ENCODE data around the gene RBKS.

The RBKS gene

GRCh38 chr2:27803046-27803445 lies 87.1 kb downstream of the RBKS start:
- no peak overlapping the region for H3K4me3 Mint-ChIP-seq
- peaks cover 57% of the 10 kb centered on the region for H3K4me1 Mint-ChIP-seq (ENCODE audit: low read depth)
- H3K36me3 Mint-ChIP-seq (ENCODE audit: low read depth), result no peaks in the 10 kb centered on the region
- intact Hi-C loops (cut with micrococcal nuclease), result no loop called here
- H3K9me3 Mint-ChIP-seq, result peaks cover 8% of the 10 kb centered on the region
- no peaks in the 10 kb centered on the region for H3K27me3 Mint-ChIP-seq
- H3K27ac Mint-ChIP-seq, result no peak overlapping the region

DNA sequence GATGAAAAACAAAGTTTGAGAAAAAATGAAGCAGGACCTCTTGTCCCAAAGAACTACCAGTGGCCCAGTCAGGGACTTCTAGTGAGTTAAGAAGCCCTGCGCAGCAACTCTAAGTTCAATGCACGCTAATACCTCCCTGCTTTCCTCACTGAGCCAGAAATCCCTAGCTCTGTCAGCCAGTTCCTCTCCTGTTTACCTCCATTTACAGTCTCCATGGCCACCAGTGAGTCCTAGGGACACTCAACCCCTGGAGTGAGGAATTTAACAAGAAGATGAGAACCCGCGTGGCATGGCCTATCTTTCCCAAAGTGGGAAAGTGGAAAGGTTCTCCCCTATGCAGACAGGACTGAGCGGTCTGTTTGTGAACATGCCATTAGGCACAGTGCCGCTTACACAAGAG lies 87.6 kb downstream of the RBKS start:
- Mint-ChIP-seq H3K36me3 (ENCODE audit: low read depth) (no peaks in the 10 kb centered on the region), H3K9me3 (peaks cover 8% of the 10 kb centered on the region)

GRCh38 chr2:27800856-27801255 lies 89.3 kb downstream of the RBKS start:
- peaks cover 8% of the 10 kb centered on the region for H3K9me3 Mint-ChIP-seq
- no peak overlapping the region for H3K27ac Mint-ChIP-seq
- intact Hi-C loops (cut with micrococcal nuclease), result no loop called here
- no peaks in the 10 kb centered on the region for H3K27me3 Mint-ChIP-seq
- H3K36me3 Mint-ChIP-seq (ENCODE audit: low read depth), result no peaks in the 10 kb centered on the region
- peaks cover 68% of the 10 kb centered on the region for H3K4me1 Mint-ChIP-seq (ENCODE audit: low read depth)
- H3K4me3 Mint-ChIP-seq, result no peak overlapping the region

More for the DNA sequence above, 87.6 kb downstream of the RBKS start:
- Mint-ChIP-seq H3K4me1 (ENCODE audit: low read depth) (peaks cover 56% of the 10 kb centered on the region), H3K27me3 (no peaks in the 10 kb centered on the region), H3K27ac (no peak overlapping the region), H3K4me3 (no peak overlapping the region)
- intact Hi-C loops (cut with micrococcal nuclease), result no loop called here

DNA sequence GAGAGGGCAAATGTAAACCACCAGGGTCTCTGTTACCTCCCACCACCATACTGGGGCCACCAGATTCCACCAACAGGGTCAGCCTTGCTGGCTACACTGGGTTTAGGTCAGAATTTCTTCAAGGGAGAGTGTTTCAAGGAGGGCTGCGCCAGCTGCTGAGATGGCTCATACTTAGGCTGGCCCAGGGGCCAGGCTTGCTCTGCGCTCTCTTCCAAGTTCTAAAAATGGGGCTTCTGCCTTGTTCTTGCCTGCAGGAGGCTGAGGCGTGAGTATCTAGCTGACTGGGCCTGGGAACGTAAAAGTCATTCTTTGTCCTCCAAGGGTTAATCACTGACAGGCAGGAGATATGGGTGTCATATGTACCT lies 90.6 kb downstream of the RBKS start:
- Mint-ChIP-seq H3K4me1 (ENCODE audit: low read depth) (peaks cover 71% of the 10 kb centered on the region), H3K36me3 (ENCODE audit: low read depth) (no peaks in the 10 kb centered on the region), H3K27ac (no peak overlapping the region), H3K27me3 (no peaks in the 10 kb centered on the region), H3K9me3 (peaks cover 8% of the 10 kb centered on the region), H3K4me3 (no peak overlapping the region)
- intact Hi-C loops (cut with micrococcal nuclease), result no loop called here

DNA sequence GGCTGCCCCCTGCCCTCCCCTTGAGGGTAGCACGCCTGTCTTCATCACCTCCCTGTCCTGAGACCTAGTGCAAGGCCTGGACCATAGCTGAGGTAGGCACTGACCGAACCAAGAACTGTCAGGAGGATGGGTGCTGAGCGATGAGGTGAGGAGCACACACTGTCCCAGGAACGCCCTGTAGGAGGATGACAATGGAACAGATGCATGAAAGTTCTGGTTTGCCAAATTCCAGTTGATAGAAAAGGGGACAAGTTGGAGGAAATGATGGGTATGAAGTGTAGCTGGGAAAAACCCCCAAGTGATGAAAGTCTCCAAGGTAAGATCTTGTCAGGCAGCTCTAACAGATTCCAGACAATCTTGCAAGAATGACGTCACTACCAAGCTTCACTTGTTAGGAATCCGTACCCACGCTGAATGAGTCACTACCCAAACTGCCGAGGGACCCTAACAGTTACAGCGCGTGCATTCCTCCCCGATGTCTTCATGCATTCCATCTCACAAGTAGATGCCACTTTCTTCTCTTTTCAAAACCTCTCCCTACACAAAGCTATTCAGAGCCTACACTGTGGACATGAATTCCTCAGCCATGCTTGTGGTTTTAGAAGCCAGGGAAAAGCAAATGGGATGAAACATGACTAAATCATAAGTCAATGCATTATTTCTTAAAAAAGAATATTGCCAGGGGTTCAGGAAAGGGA lies 91.1 kb downstream of the RBKS start:
- Mint-ChIP-seq H3K4me1 (ENCODE audit: low read depth) (peaks cover 66% of the 10 kb centered on the region), H3K9me3 (peaks cover 8% of the 10 kb centered on the region), H3K27ac (no peak overlapping the region), H3K27me3 (no peaks in the 10 kb centered on the region), H3K36me3 (ENCODE audit: low read depth) (no peaks in the 10 kb centered on the region), H3K4me3 (no peak overlapping the region)
- intact Hi-C loops (cut with micrococcal nuclease), result no loop called here

- Mint-ChIP-seq H3K9me3 (peaks cover 8% of the 10 kb centered on the region), H3K4me3 (no peak overlapping the region), H3K36me3 (ENCODE audit: low read depth) (no peaks in the 10 kb centered on the region), H3K27ac (no peak overlapping the region), H3K4me1 (ENCODE audit: low read depth) (peaks cover 61% of the 10 kb centered on the region), H3K27me3 (no peaks in the 10 kb centered on the region)
- intact Hi-C loops (cut with micrococcal nuclease), result no loop called here
These were observed 91.7 kb downstream of the RBKS start for GRCh38 chr2:27798486-27798885.

- intact Hi-C loops (cut with micrococcal nuclease), result no loop called here
- H3K4me1 Mint-ChIP-seq (ENCODE audit: low read depth), result peaks cover 55% of the 10 kb centered on the region
These were observed 92.3 kb downstream of the RBKS start for GRCh38 chr2:27797841-27798240.

DNA sequence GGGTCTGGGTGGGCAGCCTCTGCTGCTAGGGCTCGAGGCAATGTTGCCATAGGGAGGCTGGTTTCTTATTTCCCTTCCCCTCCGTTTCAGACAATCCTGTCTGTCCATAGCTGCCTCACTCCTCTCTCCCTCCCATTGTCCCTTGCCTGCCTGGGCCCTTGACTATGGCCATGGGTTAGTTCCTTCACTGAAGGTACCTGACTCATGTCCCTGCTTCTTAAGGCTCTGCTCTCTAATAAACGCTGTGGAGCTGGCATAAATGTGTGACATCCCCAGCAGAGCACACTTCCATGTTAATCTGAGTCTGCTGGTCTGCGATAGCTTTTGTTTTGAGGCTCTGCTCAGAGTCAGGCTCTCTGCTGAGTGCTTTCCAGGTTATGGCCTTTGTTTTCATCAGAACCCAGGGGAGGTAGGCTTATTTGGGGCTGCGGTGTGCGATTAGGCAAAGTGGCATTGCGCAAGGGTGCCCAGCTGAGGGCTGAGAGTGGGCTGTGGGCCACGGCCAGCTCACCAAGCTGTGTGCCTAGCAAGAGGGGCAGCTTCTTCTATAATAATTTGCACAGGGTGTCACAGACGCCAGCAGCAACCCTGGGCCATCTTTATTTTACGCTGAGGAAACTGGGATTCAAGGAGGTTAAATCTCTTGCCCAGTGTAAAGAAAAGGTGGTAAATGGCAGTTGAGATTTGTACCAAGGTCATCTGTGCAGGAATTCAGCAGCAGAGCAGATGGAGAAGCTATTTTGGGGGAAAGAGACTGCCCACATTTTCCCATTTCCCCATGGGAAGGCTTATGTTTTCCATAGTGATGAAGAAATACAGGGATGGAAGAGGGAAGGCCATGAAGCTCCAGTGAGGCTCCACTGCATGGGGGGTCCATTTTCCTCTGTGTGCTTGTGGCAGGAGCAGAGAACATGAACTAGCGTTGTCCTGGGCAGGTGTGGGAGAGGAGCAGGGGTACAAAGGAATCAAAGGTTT lies 93.1 kb downstream of the RBKS start:
- Mint-ChIP-seq H3K27ac (no peak overlapping the region), H3K9me3 (peaks cover 8% of the 10 kb centered on the region), H3K4me1 (ENCODE audit: low read depth) (peaks cover 53% of the 10 kb centered on the region), H3K36me3 (ENCODE audit: low read depth) (no peaks in the 10 kb centered on the region), H3K4me3 (no peak overlapping the region), H3K27me3 (no peaks in the 10 kb centered on the region)
- intact Hi-C loops (cut with micrococcal nuclease), result no loop called here

More at GRCh38 chr2:27797841-27798240, 92.3 kb downstream of the RBKS start:
- no peaks in the 10 kb centered on the region for H3K27me3 Mint-ChIP-seq
- no peak overlapping the region for H3K4me3 Mint-ChIP-seq
- no peak overlapping the region for H3K27ac Mint-ChIP-seq
- peaks cover 8% of the 10 kb centered on the region for H3K9me3 Mint-ChIP-seq
- no peaks in the 10 kb centered on the region for H3K36me3 Mint-ChIP-seq (ENCODE audit: low read depth)

DNA sequence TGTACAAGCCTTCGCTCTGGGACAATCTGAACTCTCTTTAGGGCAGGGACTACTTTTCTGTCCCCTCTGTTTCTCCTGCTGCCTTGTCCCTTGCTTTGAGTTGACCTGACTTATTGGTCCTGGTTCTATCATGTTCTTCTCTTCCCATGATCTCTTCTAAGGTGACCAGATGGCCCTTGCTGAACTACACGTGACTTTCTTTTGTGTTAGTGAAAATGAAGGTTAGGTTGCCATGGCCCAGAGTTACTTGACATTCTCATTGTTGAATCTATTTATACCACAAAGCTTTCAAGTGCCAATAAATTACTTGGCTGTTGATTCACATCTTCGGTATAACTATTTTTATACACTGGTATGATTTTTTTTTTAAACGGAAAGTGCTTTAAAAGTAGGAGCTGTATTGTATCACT lies 94.3 kb downstream of the RBKS start:
- intact Hi-C loops (cut with micrococcal nuclease), result no loop called here
- H3K4me1 Mint-ChIP-seq (ENCODE audit: low read depth), result peaks cover 51% of the 10 kb centered on the region
- H3K36me3 Mint-ChIP-seq (ENCODE audit: low read depth), result no peaks in the 10 kb centered on the region
- no peaks in the 10 kb centered on the region for H3K27me3 Mint-ChIP-seq
- H3K27ac Mint-ChIP-seq, result no peak overlapping the region
- no peak overlapping the region for H3K4me3 Mint-ChIP-seq
- peaks cover 8% of the 10 kb centered on the region for H3K9me3 Mint-ChIP-seq

DNA sequence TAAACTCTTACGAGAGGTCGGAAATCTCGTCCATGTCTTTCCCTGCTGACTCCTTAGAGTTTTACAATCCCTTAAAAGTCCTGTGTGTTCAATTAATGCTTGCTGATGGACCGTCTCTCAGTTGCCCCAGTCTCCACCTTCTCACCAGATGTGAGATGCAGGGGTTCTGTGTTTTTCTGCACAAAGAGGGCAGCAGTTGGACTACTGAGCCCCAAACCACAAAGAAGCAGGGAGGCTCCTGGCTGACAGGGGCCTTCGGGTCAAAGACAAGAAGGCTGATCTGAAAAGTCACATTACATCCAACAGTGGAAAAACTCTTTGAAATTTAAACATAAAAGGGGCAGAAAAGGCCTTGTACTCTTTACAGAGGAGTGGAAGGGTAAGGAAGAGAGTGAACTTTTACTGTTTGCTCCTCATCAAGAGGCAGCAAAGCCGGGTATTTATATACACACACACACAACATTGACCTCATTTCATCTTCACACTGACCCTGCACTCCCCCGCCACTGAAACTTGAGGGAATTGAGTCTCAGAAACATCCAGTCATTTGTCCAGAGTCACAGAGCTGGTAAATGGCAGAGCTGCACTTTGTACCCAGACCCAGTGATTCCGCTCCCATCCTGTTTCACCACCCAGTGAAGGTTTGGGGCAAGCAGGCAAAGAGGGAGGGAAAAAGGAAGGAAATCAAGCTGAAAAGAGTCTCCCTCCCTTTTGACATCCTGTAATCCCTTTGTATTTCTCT lies 94.9 kb downstream of the RBKS start:
- Mint-ChIP-seq H3K36me3 (ENCODE audit: low read depth) (no peaks in the 10 kb centered on the region), H3K27me3 (no peaks in the 10 kb centered on the region), H3K4me3 (no peak overlapping the region), H3K9me3 (peaks cover 8% of the 10 kb centered on the region), H3K4me1 (ENCODE audit: low read depth) (peaks cover 51% of the 10 kb centered on the region), H3K27ac (no peak overlapping the region)
- intact Hi-C loops (cut with micrococcal nuclease), result no loop called here

- H3K27ac Mint-ChIP-seq, result no peak overlapping the region
- peaks cover 33% of the 10 kb centered on the region for H3K4me1 Mint-ChIP-seq (ENCODE audit: low read depth)
- H3K9me3 Mint-ChIP-seq, result no peaks in the 10 kb centered on the region
- intact Hi-C loops (cut with micrococcal nuclease), result no loop called here
- H3K27me3 Mint-ChIP-seq, result no peaks in the 10 kb centered on the region
- no peaks in the 10 kb centered on the region for H3K36me3 Mint-ChIP-seq (ENCODE audit: low read depth)
- H3K4me3 Mint-ChIP-seq, result no peak overlapping the region
These were observed 97.4 kb downstream of the RBKS start for GRCh38 chr2:27792759-27793158.

DNA sequence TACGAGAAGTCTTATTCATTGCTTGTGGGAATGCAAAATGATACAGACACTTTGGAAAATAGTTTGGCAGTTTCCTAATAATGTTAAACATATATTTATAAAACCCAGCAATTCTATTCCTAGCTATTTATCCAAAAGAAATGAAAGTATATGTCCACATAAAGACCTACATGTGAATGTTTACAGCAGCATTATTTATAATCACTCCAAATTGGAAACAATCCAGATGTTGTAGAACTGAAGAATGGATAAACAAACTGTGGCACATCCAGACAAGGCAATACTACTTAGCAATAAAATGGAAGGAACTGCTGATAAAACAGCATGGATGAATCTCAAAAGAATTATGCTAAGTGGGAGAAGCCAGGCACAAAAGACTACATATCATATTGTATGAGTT lies 99.4 kb downstream of the RBKS start:
- Mint-ChIP-seq H3K4me1 (ENCODE audit: low read depth) (peaks cover 16% of the 10 kb centered on the region), H3K27me3 (no peaks in the 10 kb centered on the region), H3K9me3 (no peaks in the 10 kb centered on the region), H3K4me3 (no peak overlapping the region), H3K27ac (no peak overlapping the region), H3K36me3 (ENCODE audit: low read depth) (no peaks in the 10 kb centered on the region)
- intact Hi-C loops (cut with micrococcal nuclease), result no loop called here

- no peak overlapping the region for H3K27ac Mint-ChIP-seq
- H3K27me3 Mint-ChIP-seq, result no peaks in the 10 kb centered on the region
- no peaks in the 10 kb centered on the region for H3K9me3 Mint-ChIP-seq
- H3K36me3 Mint-ChIP-seq (ENCODE audit: low read depth), result peaks cover 24% of the 10 kb centered on the region
- peaks cover 10% of the 10 kb centered on the region for H3K4me1 Mint-ChIP-seq (ENCODE audit: low read depth)
- H3K4me3 Mint-ChIP-seq, result no peak overlapping the region
- intact Hi-C loops (cut with micrococcal nuclease), result no loop called here
These were observed 107.5 kb downstream of the RBKS start for GRCh38 chr2:27782701-27783100.

DNA sequence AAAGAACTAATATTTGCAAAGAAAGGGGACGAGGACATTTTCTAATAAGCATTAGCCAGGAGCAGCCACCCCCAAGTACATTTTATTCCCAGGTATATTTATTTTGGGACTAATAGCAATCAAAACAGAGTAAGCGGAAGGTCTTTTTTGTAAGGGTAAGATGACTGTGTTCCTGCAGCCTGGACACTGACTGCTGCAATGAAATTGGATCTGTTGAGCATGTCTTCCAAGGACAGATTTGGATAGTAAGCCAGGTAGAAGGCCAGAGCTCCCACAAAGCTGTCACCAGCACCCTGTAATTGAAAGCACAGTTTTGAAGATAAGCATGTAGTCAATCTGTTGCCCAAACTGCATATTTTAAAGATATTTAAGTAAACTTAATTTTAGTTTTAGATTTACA lies 108.7 kb downstream of the RBKS start:
- no peak overlapping the region for H3K27ac Mint-ChIP-seq
- peaks cover 26% of the 10 kb centered on the region for H3K36me3 Mint-ChIP-seq (ENCODE audit: low read depth)
- intact Hi-C loops (cut with micrococcal nuclease), result no loop called here
- H3K4me3 Mint-ChIP-seq, result no peak overlapping the region
- H3K27me3 Mint-ChIP-seq, result no peaks in the 10 kb centered on the region
- peaks cover 10% of the 10 kb centered on the region for H3K4me1 Mint-ChIP-seq (ENCODE audit: low read depth)
- H3K9me3 Mint-ChIP-seq, result no peaks in the 10 kb centered on the region
